ENCODE measurements around the gene ASCC1. TPM values are rescaled to one million over a fixed set of nuclear protein-coding genes. Genes with fewer than 3 reads are reported as not detected.
A peak's percentile ranks its signal among the peaks of the same experiment; 100 is the strongest.

The ASCC1 gene
- polyA plus RNA-seq, 1 donor from 2014 or later: 24.8 TPM

DNA sequence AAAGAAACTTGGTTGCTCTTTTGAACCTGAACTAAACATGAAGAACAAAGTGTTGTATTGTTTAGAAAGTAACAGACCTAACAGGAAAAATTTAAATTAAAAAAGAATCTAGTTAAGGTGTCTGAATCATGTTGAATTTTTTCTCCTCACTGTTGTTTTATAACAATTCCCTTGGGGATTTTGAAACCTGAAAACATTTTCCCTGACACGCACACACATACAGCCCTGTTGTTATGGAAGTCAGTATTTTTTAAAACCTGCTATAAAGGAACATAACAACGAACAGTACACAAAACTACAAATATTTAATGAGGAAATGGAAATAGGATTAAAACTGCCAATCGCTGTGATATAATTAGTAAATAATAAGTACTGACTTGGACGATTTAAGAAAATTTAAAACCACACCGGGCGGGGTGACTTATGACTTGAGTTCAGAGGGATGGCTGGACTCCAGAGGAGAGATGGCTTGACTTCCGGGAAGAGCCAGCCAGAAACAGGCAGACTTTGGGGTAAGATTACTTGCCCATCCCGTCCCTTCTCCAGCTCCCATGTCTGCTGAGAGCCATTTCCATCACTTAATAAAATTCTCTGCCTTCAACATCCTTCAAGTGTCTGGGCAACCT lies 111.5 kb downstream of the ASCC1 start:
- no peaks in the 10 kb centered on the region for H3K27me3 Mint-ChIP-seq
- peaks cover 19% of the 10 kb centered on the region for H3K36me3 Mint-ChIP-seq
- peak overlapping the region in 1 of 3 donors; percentile 35 for H3K27ac Mint-ChIP-seq
- peaks cover 12 to 21% (median 16%) of the 10 kb centered on the region in 3 donors for H3K4me1 Mint-ChIP-seq
- no peak overlapping the region for H3K4me3 Mint-ChIP-seq
- H3K9me3 Mint-ChIP-seq: no peaks in the 10 kb centered on the region

DNA sequence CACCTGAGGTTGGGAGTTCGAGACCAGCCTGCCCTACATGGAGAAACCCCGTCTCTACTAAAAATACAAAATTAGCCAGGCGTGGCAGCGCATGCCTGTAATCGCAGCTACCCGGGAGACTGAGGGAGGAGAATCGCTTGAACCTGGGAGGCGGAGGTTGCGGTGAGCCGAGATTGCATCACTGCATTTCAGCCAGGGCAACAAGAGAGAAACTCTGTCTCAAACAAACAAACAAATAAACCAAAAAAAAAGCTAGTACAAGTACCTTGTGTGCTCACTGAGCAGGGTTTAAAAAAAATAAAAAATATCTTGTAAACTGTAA lies 116.5 kb downstream of the ASCC1 start:
- H3K4me1 Mint-ChIP-seq: peaks cover 0 to 5% (median 0%) of the 10 kb centered on the region in 3 donors
- no peaks in the 10 kb centered on the region for H3K9me3 Mint-ChIP-seq
- H3K36me3 Mint-ChIP-seq: peaks cover 23% of the 10 kb centered on the region
- H3K27ac Mint-ChIP-seq: no peak overlapping the region
- H3K4me3 Mint-ChIP-seq: no peak overlapping the region
- no peaks in the 10 kb centered on the region for H3K27me3 Mint-ChIP-seq

DNA sequence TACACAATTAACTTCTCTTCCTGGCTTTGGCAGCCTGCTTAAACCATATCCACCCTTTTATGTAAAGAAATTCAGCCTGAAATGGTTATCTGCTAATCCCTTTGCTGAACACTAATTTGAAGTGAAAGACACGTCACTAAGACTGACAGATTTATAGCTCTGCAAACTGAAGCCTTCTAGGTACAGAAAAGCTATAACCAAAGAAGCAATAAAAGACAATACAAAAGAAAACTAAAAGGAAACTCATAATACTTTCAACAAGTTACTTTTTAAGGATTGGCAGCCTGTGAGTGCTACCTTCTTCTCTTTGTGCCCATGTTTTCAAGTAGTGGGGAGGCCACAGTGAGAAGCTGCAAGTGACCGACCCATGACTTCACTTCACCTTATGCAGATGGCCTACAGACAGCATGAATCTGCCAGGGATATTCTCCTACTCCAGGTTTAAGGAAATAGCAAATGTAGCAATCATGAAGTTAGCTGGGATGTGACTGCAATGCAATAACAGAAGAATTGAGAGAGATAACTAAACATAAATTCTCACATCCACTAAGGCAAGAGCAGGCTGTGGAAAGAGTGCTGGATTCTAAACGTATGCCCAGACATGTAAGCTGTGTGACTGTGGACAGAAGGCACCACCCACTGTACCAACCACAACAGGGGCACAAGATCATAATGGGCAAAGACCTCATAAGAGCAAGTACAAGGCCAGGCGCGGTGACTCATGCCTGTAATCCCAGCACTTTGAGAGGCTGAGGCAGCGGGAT lies 117.1 kb downstream of the ASCC1 start:
- Mint-ChIP-seq H3K4me1 (peaks cover 0 to 5% (median 0%) of the 10 kb centered on the region in 3 donors), H3K9me3 (no peaks in the 10 kb centered on the region), H3K36me3 (peaks cover 23% of the 10 kb centered on the region), H3K27ac (no peak overlapping the region), H3K27me3 (no peaks in the 10 kb centered on the region), H3K4me3 (no peak overlapping the region)

DNA sequence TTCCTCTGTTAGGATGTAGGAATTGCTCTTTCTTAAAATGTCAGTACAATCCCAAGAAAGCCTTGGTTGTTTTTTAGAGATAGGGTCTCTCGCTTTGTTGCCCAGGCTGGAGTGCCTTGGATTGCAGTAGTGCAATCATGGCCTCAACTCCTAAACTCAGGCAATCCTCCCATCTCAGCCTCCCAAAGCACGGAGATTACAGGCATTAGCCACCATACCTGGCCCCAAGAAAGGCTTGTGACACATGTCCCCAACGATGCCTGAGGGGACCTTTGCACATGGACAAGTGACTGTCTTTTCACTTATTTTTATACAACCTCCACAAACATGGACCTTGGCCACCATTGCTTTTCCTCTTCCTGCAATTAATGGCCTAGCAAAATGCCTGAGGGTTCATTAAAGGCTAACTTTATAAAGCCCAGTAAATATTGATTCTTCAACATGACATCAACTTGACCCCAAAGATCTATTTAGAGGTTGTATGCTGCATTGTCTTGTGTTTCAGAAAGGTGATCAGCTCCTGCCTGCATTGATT lies 117.7 kb downstream of the ASCC1 start:
- no peak overlapping the region for H3K27ac Mint-ChIP-seq
- peaks cover 0 to 5% (median 0%) of the 10 kb centered on the region in 3 donors for H3K4me1 Mint-ChIP-seq
- H3K4me3 Mint-ChIP-seq: no peak overlapping the region
- H3K9me3 Mint-ChIP-seq: no peaks in the 10 kb centered on the region
- H3K27me3 Mint-ChIP-seq: no peaks in the 10 kb centered on the region
- H3K36me3 Mint-ChIP-seq: peaks cover 19% of the 10 kb centered on the region

DNA sequence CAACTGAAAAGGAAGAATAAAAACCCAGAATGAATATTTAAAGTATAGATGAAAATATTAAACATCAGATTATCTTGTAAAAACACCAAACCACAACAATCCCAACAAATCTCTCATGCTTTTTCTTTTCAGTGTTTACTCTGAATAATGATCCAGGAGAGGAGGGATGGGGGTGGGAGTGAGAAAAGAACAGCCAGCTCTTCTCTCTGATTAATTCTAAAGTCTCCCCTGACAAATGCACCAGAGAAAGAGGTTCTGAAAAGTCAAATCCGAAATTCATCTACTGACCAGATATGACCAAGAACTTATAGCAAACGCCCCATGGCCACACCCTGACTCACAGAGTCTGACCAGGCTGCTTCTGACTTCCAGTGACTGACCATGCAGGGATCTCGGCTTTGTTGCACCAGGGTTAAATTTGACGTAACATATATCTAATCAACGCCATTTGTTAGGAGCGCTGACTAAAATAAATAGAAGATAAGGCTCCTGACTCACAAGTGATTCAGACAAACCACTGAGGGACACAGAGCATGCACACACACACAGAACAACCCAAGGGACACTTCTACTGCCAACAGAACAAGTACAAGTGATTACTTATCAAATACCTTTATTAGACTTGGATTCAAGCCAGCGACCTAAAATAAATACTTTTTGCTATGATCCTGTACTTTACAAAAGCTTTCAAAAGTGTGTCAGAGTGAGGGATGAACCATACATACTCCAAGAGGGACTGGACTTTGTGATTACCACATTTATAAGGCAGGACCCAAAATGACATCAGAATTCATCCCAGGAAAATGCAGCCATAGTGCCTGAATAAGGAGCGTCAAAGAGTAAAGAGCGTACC lies 118.4 kb downstream of the ASCC1 start:
- H3K36me3 Mint-ChIP-seq: peaks cover 15% of the 10 kb centered on the region
- H3K27ac Mint-ChIP-seq: no peak overlapping the region
- no peaks in the 10 kb centered on the region for H3K9me3 Mint-ChIP-seq
- peaks cover 0 to 5% (median 0%) of the 10 kb centered on the region in 3 donors for H3K4me1 Mint-ChIP-seq
- H3K27me3 Mint-ChIP-seq: no peaks in the 10 kb centered on the region
- no peak overlapping the region for H3K4me3 Mint-ChIP-seq

DNA sequence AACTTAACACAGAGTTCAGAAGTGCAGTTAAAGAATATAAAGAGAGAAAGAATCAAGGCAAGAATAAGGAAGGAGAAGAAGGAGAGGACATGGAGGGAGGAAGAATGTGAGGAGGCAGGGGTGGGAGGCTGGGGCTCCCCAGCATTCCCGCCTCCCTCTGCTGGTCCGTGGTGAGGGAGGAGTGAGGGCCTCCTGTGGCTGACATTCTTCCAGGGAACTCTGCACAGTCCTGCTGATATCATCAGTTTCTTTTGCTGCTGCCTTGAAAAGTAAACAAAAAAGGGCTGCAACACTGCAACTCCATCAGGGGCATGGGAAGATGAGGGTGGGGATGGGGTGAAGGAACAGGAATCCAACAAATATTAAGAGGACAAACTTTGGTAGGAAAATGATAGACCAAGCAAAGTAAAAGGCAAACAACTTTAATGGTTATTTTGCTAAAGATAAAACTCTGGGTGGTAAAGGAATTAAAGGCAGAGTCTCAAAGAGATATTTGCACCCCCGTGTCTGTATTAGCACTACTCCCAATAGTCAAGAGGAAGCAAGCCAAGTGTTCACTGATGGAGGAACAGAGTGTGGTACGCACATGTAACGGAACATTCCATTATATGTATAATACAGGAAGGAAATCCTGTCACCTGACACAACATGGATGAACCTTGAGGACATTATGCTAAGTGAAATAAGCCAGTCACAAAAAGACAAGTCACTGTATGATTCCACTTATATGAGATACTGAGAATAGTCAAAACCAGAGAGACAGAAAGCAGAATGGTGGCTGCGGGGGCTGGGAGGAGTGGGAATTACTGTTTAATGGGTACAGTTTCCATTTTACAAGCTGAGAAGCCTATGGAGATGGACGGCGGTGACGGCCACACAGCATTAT lies 119.7 kb downstream of the ASCC1 start:
- Mint-ChIP-seq H3K4me1 (peaks cover 0 to 5% (median 2%) of the 10 kb centered on the region in 3 donors), H3K27me3 (no peaks in the 10 kb centered on the region), H3K27ac (peak overlapping the region in 2 of 3 donors; percentile 6 to 36), H3K36me3 (peaks cover 7% of the 10 kb centered on the region), H3K4me3 (no peak overlapping the region), H3K9me3 (no peaks in the 10 kb centered on the region)

DNA sequence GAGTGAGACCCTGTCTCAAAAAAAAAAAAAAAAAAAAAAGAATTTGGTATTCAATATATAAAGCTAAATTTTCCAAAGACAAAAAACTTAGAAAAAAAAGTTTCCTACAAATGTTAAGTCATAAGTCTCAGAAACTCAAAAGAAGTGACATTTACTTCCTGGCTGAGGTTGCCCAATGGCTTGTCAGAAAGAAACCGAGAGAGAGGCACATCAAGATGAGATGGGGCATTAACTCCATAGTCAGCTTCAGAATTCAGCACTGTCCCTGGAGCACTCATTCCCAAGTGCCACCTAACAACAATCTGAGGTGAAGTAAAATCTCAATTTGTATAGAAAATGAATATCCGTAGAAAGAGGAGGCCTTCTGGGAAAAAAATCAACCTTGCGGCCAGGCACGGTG lies 120.9 kb downstream of the ASCC1 start:
- peaks cover 0 to 6% (median 2%) of the 10 kb centered on the region in 3 donors for H3K4me1 Mint-ChIP-seq
- no peak overlapping the region for H3K27ac Mint-ChIP-seq
- peaks cover 7% of the 10 kb centered on the region for H3K36me3 Mint-ChIP-seq
- H3K4me3 Mint-ChIP-seq: no peak overlapping the region
- no peaks in the 10 kb centered on the region for H3K9me3 Mint-ChIP-seq
- H3K27me3 Mint-ChIP-seq: peaks cover under 1% of the 10 kb centered on the region

DNA sequence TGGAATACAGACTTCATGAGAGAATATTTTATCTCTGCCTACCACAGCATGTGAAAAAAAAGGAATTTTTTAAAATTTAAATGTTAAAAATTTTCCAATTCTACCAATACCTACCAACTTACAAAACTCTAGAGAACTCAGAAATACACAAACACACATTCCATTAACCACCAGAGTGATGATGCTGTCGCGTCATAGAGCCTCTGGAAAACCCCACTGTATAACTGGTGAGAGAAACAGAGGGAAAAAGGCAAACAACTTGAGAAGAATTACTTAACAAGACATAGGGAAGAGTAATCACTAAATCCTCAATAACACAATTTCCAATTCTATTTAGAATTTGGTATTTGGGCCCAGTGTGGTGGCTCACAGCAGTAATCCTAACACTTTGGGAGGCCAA lies 121.5 kb downstream of the ASCC1 start:
- peaks cover 1% of the 10 kb centered on the region for H3K27me3 Mint-ChIP-seq
- no peak overlapping the region for H3K4me3 Mint-ChIP-seq
- H3K4me1 Mint-ChIP-seq: peaks cover 0 to 12% (median 4%) of the 10 kb centered on the region in 3 donors
- H3K27ac Mint-ChIP-seq: no peak overlapping the region
- no peaks in the 10 kb centered on the region for H3K9me3 Mint-ChIP-seq
- peaks cover 4% of the 10 kb centered on the region for H3K36me3 Mint-ChIP-seq

DNA sequence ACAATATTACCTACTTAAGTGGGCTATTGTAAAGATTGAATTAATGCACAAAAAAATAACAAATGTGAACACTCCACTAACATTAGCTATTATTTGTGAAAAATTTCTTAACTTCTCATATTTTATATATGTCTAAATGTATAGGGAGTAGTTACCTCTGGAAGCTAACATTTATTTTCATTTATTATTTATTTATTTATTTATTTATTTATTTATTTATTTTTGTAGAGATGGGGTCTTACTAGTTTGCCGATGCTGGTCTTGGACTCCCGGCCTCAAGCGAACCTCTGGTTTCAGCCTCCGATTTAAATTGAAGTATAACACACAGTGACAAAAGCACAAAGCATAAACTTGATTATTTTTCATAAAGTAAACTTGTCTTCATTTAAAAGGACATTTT lies 122.6 kb downstream of the ASCC1 start:
- Mint-ChIP-seq H3K27ac (no peak overlapping the region), H3K27me3 (peaks cover 1% of the 10 kb centered on the region), H3K4me3 (no peak overlapping the region), H3K36me3 (peaks cover 4% of the 10 kb centered on the region), H3K9me3 (no peaks in the 10 kb centered on the region), H3K4me1 (peaks cover 2 to 14% (median 12%) of the 10 kb centered on the region in 3 donors)

DNA sequence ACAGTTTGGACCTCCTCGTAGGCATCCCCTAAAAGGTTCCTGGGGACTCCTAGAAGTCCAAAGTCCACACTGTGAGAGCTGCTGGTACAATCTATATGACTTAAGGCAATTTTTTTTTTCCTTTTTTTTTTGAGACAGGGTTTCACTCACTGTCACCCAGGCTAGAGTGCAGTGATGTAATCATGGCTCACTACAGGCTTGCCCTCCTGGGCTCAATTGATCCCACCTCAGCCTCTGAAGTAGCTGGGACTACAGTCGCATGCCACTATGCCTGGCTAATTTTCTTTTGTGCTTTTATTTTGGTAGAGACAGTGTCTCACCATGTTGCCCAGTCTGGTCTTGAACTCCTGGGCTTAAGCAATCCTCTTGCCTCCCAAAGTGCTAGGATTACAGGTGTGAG lies 123.1 kb downstream of the ASCC1 start:
- peaks cover 1% of the 10 kb centered on the region for H3K27me3 Mint-ChIP-seq
- H3K4me1 Mint-ChIP-seq: peaks cover 5 to 17% (median 14%) of the 10 kb centered on the region in 3 donors
- H3K36me3 Mint-ChIP-seq: peaks cover 4% of the 10 kb centered on the region
- H3K4me3 Mint-ChIP-seq: no peak overlapping the region
- H3K9me3 Mint-ChIP-seq: peaks cover 0 to 2% (median 0%) of the 10 kb centered on the region in 3 donors
- H3K27ac Mint-ChIP-seq: no peak overlapping the region

DNA sequence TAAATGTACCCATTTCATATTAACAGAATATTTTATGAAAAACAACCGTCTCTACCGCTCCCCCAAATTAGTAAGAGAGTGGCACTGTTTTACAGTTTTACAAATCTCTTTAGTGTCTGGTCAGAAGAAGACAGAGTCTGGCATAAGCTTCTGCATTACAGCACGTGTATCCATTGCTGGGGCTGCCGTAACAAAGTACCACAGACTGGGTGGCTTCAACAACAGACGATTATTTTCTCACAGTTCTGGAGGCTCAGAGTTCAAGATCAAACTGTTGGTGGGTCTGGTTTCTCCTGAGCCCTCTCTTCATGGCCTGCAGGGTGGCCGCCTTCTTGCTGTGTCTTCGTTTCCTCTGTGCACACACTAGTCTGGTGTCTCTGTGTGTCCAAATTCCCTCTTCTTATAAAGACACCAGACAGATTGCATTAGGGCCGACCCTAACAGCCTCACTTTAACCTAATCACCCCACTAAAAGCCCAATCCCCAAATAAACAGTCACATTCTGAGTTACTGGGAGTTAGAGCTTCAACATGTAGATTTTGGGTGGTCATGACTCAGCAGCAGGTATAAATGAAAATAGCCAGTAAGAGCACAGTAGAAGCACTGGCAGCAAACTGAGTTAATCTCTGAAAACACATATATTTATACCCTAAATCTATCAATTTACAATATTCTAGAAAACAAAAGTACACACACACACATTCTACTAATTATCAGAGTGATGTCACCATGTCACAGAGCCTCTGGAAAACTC lies 123.7 kb downstream of the ASCC1 start:
- Mint-ChIP-seq H3K36me3 (peaks cover 4% of the 10 kb centered on the region), H3K4me3 (no peak overlapping the region), H3K4me1 (peaks cover 5 to 17% (median 14%) of the 10 kb centered on the region in 3 donors), H3K27ac (peak overlapping the region in 1 of 3 donors; percentile 29), H3K27me3 (peaks cover 1% of the 10 kb centered on the region), H3K9me3 (peaks cover 0 to 2% (median 0%) of the 10 kb centered on the region in 3 donors)

DNA sequence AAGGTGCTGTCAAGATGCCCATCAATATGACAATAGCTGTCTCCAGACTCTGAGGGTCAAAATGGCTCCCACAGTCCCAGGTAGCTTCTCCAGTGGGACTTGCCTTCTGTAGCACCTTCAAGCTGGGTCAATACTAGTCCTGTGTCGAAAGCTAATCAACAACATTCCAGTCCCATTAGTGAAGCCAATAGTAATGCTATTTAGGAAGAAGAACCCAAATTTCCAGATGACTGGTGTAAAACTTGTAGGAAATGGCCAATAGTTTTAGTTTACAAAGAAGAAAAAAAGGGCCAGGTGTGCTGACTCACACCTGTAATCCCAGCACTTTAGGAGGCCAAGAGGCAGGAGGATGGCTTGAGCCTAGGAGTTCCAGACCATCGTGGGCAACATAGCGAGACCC lies 125.8 kb downstream of the ASCC1 start:
- Mint-ChIP-seq H3K27ac (peak overlapping the region; percentile 65 to 99 (median 99)), H3K4me3 (peak overlapping the region in 1 of 4 donors; percentile 97), H3K36me3 (peaks cover 3% of the 10 kb centered on the region)

DNA sequence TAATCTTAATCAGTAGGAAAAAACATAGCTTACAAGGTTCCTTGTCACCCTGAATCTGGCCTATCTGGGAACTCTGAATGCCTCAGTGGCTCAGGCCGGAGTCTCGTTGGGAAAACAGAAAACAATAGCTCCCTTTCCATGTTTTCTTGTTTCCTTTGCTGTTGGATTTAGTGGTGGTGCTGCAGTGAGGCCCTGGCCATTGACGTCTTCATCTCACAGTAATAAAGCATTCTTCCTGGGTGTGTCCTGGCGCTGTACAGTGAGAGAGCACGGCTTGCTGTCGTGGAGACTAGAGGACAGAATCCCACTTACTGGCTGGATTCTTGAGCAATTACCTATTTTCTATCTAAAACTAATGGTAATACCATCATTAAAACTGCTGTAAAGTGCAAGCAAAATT lies 126.5 kb downstream of the ASCC1 start:
- Mint-ChIP-seq H3K4me3 (peak overlapping the region; percentile 11 to 97 (median 54)), H3K27ac (peak overlapping the region; percentile 65 to 99 (median 99)), H3K27me3 (peaks cover 1% of the 10 kb centered on the region), H3K4me1 (peaks cover 10 to 34% (median 33%) of the 10 kb centered on the region in 3 donors), H3K9me3 (peaks cover 0 to 2% (median 0%) of the 10 kb centered on the region in 3 donors), H3K36me3 (peaks cover 3% of the 10 kb centered on the region)

More for the DNA sequence above, 125.8 kb downstream of the ASCC1 start:
- H3K27me3 Mint-ChIP-seq: peaks cover 1% of the 10 kb centered on the region
- peaks cover 10 to 28% (median 26%) of the 10 kb centered on the region in 3 donors for H3K4me1 Mint-ChIP-seq
- peaks cover 0 to 2% (median 0%) of the 10 kb centered on the region in 3 donors for H3K9me3 Mint-ChIP-seq
